ENCODE results near the gene TRAPPC10. TPM values are rescaled to one million over a fixed set of nuclear protein-coding genes. Genes with fewer than 3 reads are reported as not detected.

TRAPPC10 gene
- total and polyA plus RNA-seq, 9 of the 15 experiments (the other 6 are each of a cell fraction or from before 2014, with no cell fraction given), result 1.1 to 33.8 (median 24.3) TPM

GRCh38 chr21:44011579-44012473 lies at the start of gene TRAPPC10 (continued):
- TF ChIP-seq YY1 (IDR thresholded peaks at IDR 0.05; ENCODE audit: borderline replicate concordance in 1 of 3, control insufficient read depth in 1 of 3, extremely low read depth in 1 of 3, insufficient read depth in 3 of 3, insufficient read length in 1 of 3, insufficient replicate concordance in 2 of 3, low read depth in 1 of 3, low read length in 2 of 3) (peak in 2 of 3 experiments; percentile 80 to 87), MLLT1 (IDR thresholded peaks at IDR 0.05) (no peak), PHF20 (IDR thresholded peaks at IDR 0.05; ENCODE audit: partially characterized antibody) (peak; percentile 71), BDP1 (IDR thresholded peaks at IDR 0.05; ENCODE audit: insufficient read depth, insufficient read length) (no peak), ZBTB43 (CRISPR knock-in tag; IDR thresholded peaks at IDR 0.05) (no peak), PTTG1 (tag; IDR thresholded peaks at IDR 0.05; ENCODE audit: low read depth) (no peak), GMEB1 (CRISPR knock-in tag; IDR thresholded peaks at IDR 0.05) (peak; percentile 64), PYGO2 (tag; IDR thresholded peaks at IDR 0.05) (no peak), MCM2 (IDR thresholded peaks at IDR 0.05; ENCODE audit: low read depth) (no peak), FOXJ3 (CRISPR knock-in tag; IDR thresholded peaks at IDR 0.05) (no peak), ZNF511 (CRISPR knock-in tag; IDR thresholded peaks at IDR 0.05) (no peak), ZNF121 (CRISPR knock-in tag; conservative IDR thresholded peaks at IDR 0.05) (no peak), MEIS2 (IDR thresholded peaks at IDR 0.05; ENCODE audit: partially characterized antibody) (no peak), POLR2H (tag; IDR thresholded peaks at IDR 0.05; ENCODE audit: low read depth) (peak; percentile 87), SAFB2 (IDR thresholded peaks at IDR 0.05; ENCODE audit: borderline replicate concordance, low read depth, low read length, severe bottlenecking) (no peak), FOS (IDR thresholded peaks at IDR 0.05; ENCODE audit: extremely low read depth, insufficient read length) (no peak), NFIC (IDR thresholded peaks at IDR 0.05) (peak; percentile 24; the same call in 1 of the 2 replicates), NR3C1 (CRISPR knock-in tag; IDR thresholded peaks at IDR 0.05) (0 out of 2 replicates have a peak, but pooled peaks have one; percentile 24), ZNF668 (CRISPR knock-in tag; IDR thresholded peaks at IDR 0.05) (no peak)
- TF ChIP-seq, protein P1, sequence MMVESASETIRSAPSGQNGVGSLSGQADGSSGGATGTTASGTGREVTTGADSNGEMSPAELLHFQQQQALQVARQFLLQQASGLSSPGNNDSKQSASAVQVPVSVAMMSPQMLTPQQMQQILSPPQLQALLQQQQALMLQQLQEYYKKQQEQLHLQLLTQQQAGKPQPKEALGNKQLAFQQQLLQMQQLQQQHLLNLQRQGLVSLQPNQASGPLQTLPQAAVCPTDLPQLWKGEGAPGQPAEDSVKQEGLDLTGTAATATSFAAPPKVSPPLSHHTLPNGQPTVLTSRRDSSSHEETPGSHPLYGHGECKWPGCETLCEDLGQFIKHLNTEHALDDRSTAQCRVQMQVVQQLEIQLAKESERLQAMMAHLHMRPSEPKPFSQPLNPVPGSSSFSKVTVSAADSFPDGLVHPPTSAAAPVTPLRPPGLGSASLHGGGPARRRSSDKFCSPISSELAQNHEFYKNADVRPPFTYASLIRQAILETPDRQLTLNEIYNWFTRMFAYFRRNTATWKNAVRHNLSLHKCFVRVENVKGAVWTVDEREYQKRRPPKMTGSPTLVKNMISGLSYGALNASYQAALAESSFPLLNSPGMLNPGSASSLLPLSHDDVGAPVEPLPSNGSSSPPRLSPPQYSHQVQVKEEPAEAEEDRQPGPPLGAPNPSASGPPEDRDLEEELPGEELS (CRISPR knock-in tag; IDR thresholded peaks at IDR 0.05; ENCODE audit: borderline replicate concordance), result no peak

Data from K562 (cell line).